GM18873 (cell line): ENCODE results near the gene TRHDE.

Experiments
- ATAC-seq: cut with Tn5 transposase; IDR thresholded peaks from one replicate; pipeline ENCODE4 v1.9.1; 2021; ENCODE audit warnings: mild to moderate bottlenecking, moderate library complexity, moderate number of reproducible peaks; ENCODE audit not compliant: unreplicated experiment, low FRiP score

The TRHDE gene

GRCh38 chr12:72272091-72272661 is at the start of gene TRHDE:
TRHDE (plus strand) TSS chr12:72272370; CDS start chr12:72272644, 274 bp downstream.
- no peak for ATAC-seq

GRCh38 chr12:72226510-72226909 is 45.7 kb upstream of the TRHDE start:
- ATAC-seq, result no peak

- ATAC-seq, result no peak
These were observed 43.7 kb upstream of the TRHDE start for GRCh38 chr12:72228424-72228823.

GRCh38 chr12:72230589-72230988 is 41.6 kb upstream of the TRHDE start:
- ATAC-seq, result no peak

- no peak for ATAC-seq
These were observed 37.3 kb upstream of the TRHDE start for GRCh38 chr12:72234886-72235285.

GRCh38 chr12:72236071-72236705 is 36.0 kb upstream of the TRHDE start:
- ATAC-seq, result no peak

GRCh38 chr12:72241552-72241951 is 30.6 kb upstream of the TRHDE start:
- no peak for ATAC-seq

- ATAC-seq, result no peak
These were observed 29.2 kb upstream of the TRHDE start for GRCh38 chr12:72242946-72243345.

GRCh38 chr12:72246370-72246769 is 25.8 kb upstream of the TRHDE start:
- ATAC-seq, result no peak

- ATAC-seq, result no peak
These were observed 21.8 kb upstream of the TRHDE start for GRCh38 chr12:72250346-72250745.

- ATAC-seq, result no peak
These were observed 15.4 kb upstream of the TRHDE start for GRCh38 chr12:72256725-72257124.

GRCh38 chr12:72261885-72262284 is 10.3 kb upstream of the TRHDE start:
- ATAC-seq, result no peak

GRCh38 chr12:72264548-72265175 is 7.5 kb upstream of the TRHDE start:
- no peak for ATAC-seq

GRCh38 chr12:72267974-72268373 is 4.2 kb upstream of the TRHDE start:
- ATAC-seq, result no peak

- no peak for ATAC-seq
These were observed 3.8 kb upstream of the TRHDE start for GRCh38 chr12:72268386-72268785.

- ATAC-seq, result no peak
These were observed 2.7 kb upstream of the TRHDE start for GRCh38 chr12:72269491-72269890.

GRCh38 chr12:72270246-72270645 is 1.9 kb upstream of the TRHDE start:
- no peak for ATAC-seq

- no peak for ATAC-seq
These were observed 1.2 kb upstream of the TRHDE start for GRCh38 chr12:72270961-72271360.

GRCh38 chr12:72271451-72272090 is 599 bp upstream of the TRHDE start:
- ATAC-seq, result no peak

- ATAC-seq, result no peak
These were observed 745 bp downstream of the TRHDE start for GRCh38 chr12:72272731-72273498.

- ATAC-seq, result no peak
These were observed 1.3 kb downstream of the TRHDE start for GRCh38 chr12:72273499-72273837.
